HG03108 (cell line): ENCODE data around the gene ATP6V0D1.

Experiments used
- ATAC-seq: cut with Tn5 transposase; IDR thresholded peaks from one replicate; pipeline ENCODE4 v1.9.1; 2021; ENCODE audit warnings: moderate library complexity; ENCODE audit not compliant: unreplicated experiment

ATP6V0D1 gene

DNA sequence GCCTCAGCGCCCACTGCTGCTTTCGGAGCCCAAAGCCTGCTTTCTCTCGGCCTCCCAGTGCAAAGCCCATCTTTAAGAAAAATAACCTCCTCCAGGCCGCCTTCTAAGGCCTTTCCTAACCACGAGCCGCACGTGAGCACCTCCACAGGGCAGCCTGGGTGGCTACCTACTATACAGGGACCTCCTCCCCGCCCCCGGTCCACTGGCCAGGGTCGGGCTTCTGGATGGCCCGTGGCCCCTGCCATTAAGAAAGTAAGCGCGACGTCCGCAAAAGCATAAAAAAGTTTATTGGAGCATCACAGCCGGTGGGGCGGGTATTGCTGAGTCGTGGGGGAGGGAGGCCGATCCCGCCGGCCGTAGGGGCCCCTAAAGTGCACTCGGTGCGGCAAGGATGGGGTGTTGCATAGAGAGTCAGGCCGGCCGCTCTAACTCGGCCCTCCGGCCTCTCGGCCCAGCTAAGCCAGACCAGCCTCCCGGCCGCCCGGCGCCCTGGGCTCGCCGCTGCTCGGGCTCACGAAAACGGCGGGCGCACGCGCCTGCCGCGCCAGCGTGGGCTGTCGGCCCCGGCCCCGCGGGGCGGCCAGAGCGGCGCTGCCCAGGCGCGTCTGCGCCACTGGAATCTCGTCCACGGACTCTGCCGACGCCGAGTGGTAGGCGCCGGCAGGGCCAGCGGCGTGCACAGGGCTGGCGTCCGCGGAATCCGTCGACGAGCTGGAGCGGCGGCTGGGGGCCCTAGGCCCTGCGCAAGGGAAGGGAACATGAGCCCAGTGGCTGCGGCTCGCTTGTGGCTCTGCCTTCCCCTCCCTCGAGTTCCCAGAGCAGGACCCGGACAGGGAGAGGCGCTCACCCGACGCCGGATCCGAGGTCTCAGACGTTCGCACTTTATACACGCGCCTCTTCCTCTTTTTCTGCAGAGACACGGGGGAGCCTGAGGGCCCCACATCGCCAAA lies 86.5 kb downstream of the ATP6V0D1 start:
- ATAC-seq = no peak

DNA sequence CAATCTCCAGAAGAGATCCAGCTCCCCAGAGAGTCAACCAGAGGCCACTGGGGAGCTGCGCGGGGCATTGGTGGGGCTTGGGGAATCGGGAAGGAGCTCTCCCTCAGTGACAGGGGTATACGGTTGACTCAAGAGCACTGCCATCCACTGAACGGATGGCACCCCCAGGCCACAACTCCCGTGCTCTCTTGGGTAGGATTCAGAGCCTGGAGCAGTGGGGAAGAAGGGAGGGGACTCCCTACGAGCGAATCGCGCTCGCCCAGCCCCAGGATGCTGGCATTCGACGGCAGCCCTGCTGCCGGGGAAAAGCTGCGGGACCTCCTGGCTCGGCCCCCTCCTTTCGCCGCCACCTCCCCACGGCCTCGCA lies 87.2 kb downstream of the ATP6V0D1 start:
- no peak for ATAC-seq

DNA sequence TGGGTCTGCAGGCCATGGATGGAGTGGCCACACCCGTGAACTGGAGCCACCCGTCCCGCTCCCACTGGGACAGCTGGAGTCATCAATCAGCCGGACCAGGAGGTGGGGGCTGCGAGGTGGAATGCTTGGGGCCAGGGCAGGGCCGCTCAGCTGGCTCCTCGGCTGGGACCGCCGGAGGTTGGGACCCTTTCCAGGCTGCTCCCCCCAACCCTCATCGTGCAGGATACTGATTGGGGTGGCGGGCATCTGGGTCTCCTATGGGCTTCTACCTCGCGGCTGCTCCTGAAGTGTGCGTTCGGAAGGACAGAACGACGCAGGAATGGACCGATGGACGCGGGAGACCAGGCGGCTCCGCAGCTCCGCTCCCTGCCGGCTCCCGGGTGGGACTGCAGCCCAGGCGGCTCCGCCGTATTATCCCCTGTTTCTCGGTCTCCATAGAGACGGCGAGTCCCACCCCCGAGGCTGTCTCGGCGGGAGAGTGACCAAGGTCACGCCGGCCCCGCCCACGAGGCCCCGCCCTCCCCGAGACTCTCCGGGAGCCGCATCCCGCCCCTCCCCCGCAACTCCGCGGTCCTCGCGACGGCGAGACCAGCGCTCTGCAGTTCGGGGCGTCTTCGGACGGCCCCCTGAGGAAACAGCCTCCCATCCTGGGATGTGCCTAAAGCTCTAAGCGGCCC lies 87.7 kb downstream of the ATP6V0D1 start, which contains the start of gene TPPP3:
TPPP3 (minus strand) TSS at position 388 of the 677 bp plus-strand sequence. CDS start 2,387 bp downstream, outside the sequence.
- no peak for ATAC-seq

DNA sequence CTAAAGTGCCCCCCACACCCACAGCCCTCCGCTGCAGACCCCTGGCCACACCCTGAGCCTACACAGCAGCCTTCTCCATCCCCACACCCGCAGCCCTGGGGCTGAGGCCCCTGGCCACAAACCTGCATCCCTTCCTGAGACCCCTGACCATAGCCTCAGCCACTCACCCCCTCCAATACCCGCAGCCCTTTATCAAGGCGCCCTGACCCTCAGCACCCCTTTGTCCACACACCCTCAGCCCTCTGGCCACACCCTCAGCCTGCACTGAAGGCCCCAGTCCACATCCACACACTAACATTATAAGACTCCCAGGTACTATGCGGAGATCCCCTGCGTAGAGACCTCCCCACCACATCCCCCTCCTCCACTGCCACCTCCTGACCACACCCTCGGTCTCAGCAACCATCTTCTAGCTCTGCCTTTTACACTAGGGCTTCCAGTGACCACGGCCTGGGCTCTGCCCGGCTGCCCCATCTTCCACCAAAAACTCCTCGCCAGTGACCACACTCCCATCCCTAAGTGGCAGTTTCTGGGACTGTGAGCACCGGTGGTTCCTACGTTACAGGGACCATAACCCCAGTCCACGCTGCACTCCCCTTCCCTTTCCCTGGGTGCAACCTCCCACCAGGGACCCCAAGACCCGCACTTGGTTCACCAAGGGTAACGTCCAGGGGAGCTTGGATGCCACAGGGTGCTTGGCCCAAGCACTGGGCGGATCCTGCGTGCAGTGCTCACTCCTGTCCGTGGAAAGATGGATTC lies 88.5 kb downstream of the ATP6V0D1 start:
- ATAC-seq = no peak

DNA sequence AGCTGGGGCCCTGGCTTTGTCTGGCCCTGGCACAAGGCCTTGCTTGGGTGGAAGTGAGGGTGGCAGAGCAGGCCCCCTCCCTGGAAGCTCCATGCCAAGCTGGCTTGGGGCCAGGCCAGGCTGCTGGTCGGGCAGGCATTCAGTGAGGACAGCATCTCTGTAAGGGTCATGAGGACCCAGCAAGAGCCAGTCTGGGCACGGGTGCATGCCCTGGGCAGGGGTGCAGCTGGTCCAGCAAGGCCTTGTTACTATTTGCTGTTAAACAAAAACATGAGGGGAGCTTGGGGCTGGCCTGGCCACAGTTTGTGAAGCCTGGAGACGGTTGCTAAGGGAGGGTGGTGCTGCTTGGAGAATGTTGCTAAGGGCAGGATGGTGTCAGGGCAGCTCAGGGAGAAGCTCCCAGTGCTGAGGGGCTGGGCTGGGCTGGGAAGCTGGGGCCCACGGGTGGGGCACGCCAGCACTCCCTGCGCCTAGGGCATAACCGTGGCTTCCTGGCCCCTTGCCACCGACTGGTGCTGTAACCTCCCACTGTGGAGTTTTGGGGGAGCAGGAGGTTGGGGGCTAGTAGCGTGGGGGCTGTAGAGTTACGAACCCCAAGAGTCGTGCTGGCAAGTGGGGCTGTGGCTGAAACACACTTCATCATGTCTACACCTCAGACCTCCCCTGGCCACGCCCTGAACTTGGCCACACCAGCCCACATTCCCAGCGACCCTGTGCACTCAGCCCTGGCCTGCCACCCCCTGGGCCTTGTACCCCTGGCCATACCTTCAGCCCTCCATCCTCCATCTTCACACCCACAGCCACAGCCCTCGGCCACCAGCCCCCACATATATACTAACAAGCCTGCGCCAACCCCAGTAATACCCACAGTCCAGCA lies 89.3 kb downstream of the ATP6V0D1 start:
- ATAC-seq = no peak

- no peak for ATAC-seq
Measured at GRCh38 chr16:67390816-67391423, 90.0 kb downstream of the ATP6V0D1 start.

GRCh38 chr16:67389911-67390815 lies 90.8 kb downstream of the ATP6V0D1 start:
- ATAC-seq = no peak

DNA sequence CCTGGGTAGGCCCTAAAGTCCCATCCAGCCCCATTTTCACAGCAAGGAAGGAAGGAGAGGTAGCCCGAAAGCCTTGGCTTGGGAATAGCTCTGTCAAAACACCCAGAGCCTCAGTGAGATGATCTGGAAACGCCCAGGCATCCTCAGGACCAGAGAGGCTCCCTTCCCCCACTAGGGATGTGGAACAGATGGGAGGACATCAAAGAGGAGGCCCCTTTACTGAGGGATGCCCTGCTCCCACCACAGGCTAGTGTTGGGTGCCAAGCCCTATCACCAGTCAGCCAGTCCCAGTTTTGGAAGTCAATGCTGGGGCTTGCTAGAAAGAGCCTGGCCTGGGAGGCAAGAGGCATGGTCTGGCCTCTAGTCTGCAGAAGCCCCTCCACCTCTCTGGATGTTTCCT lies 92.4 kb downstream of the ATP6V0D1 start:
- no peak for ATAC-seq

DNA sequence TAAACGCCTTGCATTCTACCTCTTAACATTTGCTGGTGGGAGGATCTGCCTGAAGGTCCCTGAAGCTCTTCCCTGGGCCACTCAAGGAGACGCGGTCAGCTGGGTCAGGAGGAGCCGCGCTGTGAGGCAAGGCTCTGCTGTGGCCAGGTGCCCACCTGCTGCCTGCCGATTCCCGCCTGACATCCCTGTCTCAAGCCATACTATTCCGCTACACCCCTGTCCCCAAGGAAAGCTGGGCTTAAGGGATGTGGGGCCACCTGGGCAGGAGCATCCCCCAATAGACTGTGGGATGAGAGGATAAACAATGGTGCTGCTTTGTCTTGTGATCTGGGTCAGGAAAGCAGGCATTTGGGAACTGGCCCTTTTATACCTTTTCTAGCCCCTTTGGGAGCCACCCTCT lies 92.8 kb downstream of the ATP6V0D1 start:
- no peak for ATAC-seq
